ENCODE results near the gene KRT16. TPM values are rescaled to one million over a fixed set of nuclear protein-coding genes. Genes with fewer than 3 reads are reported as not detected.

KRT16 gene
- total RNA-seq, 2 donors from 2014 or later: 2.2 TPM; not detected in 1

GRCh38 chr17:41633556-41634199 lies 21.1 kb upstream of the KRT16 start:
- Histone ChIP-seq H3K4me3 (no peak overlapping the region), H3K27ac (no peak overlapping the region), H3K36me3 (no peaks in the 10 kb centered on the region), H3K9me3 (no peaks in the 10 kb centered on the region), H3K27me3 (no peaks in the 10 kb centered on the region), H3K4me1 (peaks cover 0 to 13% of the 10 kb centered on the region in 2 donors)
- DNase-seq (ENCODE audit: low spot score): no peak
- no peak for TF ChIP-seq CTCF (IDR thresholded peaks at IDR 0.05)

GRCh38 chr17:41632482-41633105 lies 20.0 kb upstream of the KRT16 start:
- Histone ChIP-seq H3K4me1 (peaks cover 0 to 13% of the 10 kb centered on the region in 2 donors), H3K27me3 (no peaks in the 10 kb centered on the region), H3K4me3 (no peak overlapping the region), H3K27ac (no peak overlapping the region), H3K9me3 (no peaks in the 10 kb centered on the region), H3K36me3 (no peaks in the 10 kb centered on the region)
- no peak for TF ChIP-seq CTCF (IDR thresholded peaks at IDR 0.05)
- no peak for DNase-seq (ENCODE audit: low spot score)

- no peak for TF ChIP-seq CTCF (IDR thresholded peaks at IDR 0.05)
- DNase-seq (ENCODE audit: low spot score): no peak
- Histone ChIP-seq H3K27ac (no peak overlapping the region), H3K9me3 (no peaks in the 10 kb centered on the region), H3K27me3 (no peaks in the 10 kb centered on the region), H3K36me3 (no peaks in the 10 kb centered on the region), H3K4me1 (peaks cover 0 to 13% of the 10 kb centered on the region in 2 donors), H3K4me3 (no peak overlapping the region)
Observed at GRCh38 chr17:41631898-41632285, 19.3 kb upstream of the KRT16 start.

- no peak for DNase-seq (ENCODE audit: low spot score)
- Histone ChIP-seq H3K9me3 (no peaks in the 10 kb centered on the region), H3K36me3 (no peaks in the 10 kb centered on the region), H3K27me3 (no peaks in the 10 kb centered on the region), H3K4me1 (peaks cover 0 to 13% of the 10 kb centered on the region in 2 donors), H3K27ac (no peak overlapping the region), H3K4me3 (no peak overlapping the region)
- no peak for TF ChIP-seq CTCF (IDR thresholded peaks at IDR 0.05)
Observed at GRCh38 chr17:41631025-41631897, 18.7 kb upstream of the KRT16 start.

- no peaks in the 10 kb centered on the region for H3K27me3 ChIP-seq
- H3K9me3 ChIP-seq: no peaks in the 10 kb centered on the region
- peaks cover 0 to 4% of the 10 kb centered on the region in 2 donors for H3K4me1 ChIP-seq
- no peak overlapping the region for H3K27ac ChIP-seq
- DNase-seq (ENCODE audit: low spot score): no peak
- H3K36me3 ChIP-seq: no peaks in the 10 kb centered on the region
- TF ChIP-seq CTCF (IDR thresholded peaks at IDR 0.05): no peak
- no peak overlapping the region for H3K4me3 ChIP-seq
Observed at GRCh38 chr17:41629826-41630670, 17.5 kb upstream of the KRT16 start.

All from right atrium auricular region (tissue), 2 donors.